ENCODE results near the gene TADA2B. TPM values are rescaled to one million over a fixed set of nuclear protein-coding genes. Genes with fewer than 3 reads are reported as not detected.

TADA2B gene
- total RNA-seq, 1 donor from 2014 or later = 37.3 TPM

DNA sequence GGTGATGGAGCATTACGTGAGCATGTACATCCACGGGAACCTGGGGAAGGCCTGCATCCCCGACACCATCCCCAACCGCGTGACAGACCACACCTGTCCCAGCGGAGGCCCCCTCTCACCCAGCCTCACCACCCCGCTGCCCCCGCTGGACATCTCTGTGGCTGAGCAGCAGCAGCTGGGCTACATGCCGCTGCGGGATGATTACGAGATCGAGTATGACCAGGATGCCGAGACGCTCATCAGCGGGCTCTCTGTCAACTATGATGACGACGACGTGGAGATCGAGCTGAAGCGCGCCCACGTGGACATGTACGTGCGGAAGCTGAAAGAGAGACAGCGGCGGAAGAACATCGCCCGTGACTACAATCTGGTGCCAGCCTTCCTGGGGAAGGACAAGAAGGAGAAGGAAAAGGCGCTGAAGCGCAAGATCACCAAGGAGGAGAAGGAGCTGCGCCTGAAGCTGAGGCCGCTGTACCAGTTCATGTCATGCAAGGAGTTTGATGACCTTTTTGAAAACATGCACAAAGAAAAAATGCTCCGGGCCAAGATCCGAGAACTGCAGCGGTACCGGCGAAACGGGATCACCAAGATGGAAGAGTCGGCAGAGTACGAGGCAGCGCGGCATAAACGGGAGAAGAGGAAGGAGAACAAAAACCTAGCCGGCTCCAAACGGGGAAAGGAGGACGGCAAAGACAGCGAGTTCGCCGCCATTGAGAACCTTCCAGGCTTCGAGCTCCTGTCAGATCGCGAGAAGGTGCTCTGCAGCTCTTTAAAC lies 11.1 kb downstream of the TADA2B start:
- no peak for DNase-seq (ENCODE audit: low spot score in 2 of 2)
- H3K27ac ChIP-seq = no peak overlapping the region
- H3K9me3 ChIP-seq = no peaks in the 10 kb centered on the region
- intact Hi-C loops (cut with DNase I) = no loop called here
- no peaks in the 10 kb centered on the region for H3K27me3 ChIP-seq
- H3K4me3 ChIP-seq = no peak overlapping the region
- H3K36me3 ChIP-seq = peaks cover 19 to 54% of the 10 kb centered on the region in 2 donors
- peaks cover 0 to 3% of the 10 kb centered on the region in 2 donors for H3K4me1 ChIP-seq
- TF ChIP-seq, protein P1, sequence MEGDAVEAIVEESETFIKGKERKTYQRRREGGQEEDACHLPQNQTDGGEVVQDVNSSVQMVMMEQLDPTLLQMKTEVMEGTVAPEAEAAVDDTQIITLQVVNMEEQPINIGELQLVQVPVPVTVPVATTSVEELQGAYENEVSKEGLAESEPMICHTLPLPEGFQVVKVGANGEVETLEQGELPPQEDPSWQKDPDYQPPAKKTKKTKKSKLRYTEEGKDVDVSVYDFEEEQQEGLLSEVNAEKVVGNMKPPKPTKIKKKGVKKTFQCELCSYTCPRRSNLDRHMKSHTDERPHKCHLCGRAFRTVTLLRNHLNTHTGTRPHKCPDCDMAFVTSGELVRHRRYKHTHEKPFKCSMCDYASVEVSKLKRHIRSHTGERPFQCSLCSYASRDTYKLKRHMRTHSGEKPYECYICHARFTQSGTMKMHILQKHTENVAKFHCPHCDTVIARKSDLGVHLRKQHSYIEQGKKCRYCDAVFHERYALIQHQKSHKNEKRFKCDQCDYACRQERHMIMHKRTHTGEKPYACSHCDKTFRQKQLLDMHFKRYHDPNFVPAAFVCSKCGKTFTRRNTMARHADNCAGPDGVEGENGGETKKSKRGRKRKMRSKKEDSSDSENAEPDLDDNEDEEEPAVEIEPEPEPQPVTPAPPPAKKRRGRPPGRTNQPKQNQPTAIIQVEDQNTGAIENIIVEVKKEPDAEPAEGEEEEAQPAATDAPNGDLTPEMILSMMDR (IDR thresholded peaks at IDR 0.05) = no peak

GRCh38 chr4:7055111-7055989 lies 12.2 kb downstream of the TADA2B start:
- no peaks in the 10 kb centered on the region for H3K9me3 ChIP-seq
- H3K27me3 ChIP-seq = no peaks in the 10 kb centered on the region
- H3K36me3 ChIP-seq = peaks cover 21 to 65% of the 10 kb centered on the region in 2 donors
- H3K27ac ChIP-seq = no peak overlapping the region
- intact Hi-C loops (cut with DNase I) = no loop called here
- H3K4me1 ChIP-seq = peaks cover 0 to 3% of the 10 kb centered on the region in 2 donors
- H3K4me3 ChIP-seq = no peak overlapping the region
- no peak for DNase-seq (ENCODE audit: low spot score in 2 of 2)
- TF ChIP-seq, protein P1 (IDR thresholded peaks at IDR 0.05) = no peak

DNA sequence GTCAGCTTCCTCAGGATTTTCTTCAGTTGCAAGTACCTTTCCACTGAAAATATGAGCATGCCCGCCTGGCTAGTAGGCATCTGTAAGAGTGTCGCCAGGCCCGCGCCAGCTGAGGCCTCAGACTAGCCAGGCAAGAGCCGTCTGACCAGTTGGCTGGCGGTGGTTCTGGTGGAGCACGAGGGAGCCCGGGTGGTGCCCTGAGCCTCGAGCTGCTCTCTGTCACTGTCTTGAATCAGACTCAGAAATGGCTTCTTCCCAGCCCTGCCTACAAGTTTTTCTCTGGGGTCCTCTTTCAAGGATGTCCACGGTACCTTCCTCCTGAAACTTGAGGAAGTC lies 12.8 kb downstream of the TADA2B start:
- H3K4me3 ChIP-seq = no peak overlapping the region
- peaks cover 0 to 3% of the 10 kb centered on the region in 2 donors for H3K4me1 ChIP-seq
- DNase-seq (ENCODE audit: low spot score in 2 of 2) = no peak
- no peaks in the 10 kb centered on the region for H3K27me3 ChIP-seq
- H3K9me3 ChIP-seq = no peaks in the 10 kb centered on the region
- H3K27ac ChIP-seq = no peak overlapping the region
- intact Hi-C loops (cut with DNase I) = no loop called here
- TF ChIP-seq, protein P1 (IDR thresholded peaks at IDR 0.05) = no peak
- H3K36me3 ChIP-seq = peaks cover 27 to 71% of the 10 kb centered on the region in 2 donors

DNA sequence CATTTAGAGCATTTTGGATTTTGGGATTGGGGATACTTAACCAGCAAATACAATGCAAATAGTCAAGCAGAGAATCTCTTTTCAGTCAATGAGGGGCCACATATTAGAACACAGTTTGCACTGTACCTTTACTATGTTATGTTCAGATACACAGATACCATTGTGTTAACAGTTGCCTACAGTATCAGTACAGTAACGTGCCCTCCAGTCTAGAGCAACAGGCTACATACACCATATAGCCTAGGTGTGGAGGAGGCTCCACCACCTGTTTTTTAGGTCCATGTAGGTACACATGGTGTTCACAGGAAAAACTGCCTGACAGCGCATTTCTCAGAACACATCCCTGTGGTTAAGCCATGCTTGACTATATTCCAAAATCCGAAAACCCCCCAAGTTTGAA lies 15.6 kb downstream of the TADA2B start:
- Histone ChIP-seq H3K27me3 (no peaks in the 10 kb centered on the region), H3K4me1 (no peaks in the 10 kb centered on the region), H3K36me3 (peaks cover 47 to 87% of the 10 kb centered on the region in 2 donors), H3K4me3 (no peak overlapping the region), H3K9me3 (no peaks in the 10 kb centered on the region), H3K27ac (no peak overlapping the region)
- intact Hi-C loops (cut with DNase I) = no loop called here
- TF ChIP-seq, protein P1 (IDR thresholded peaks at IDR 0.05) = no peak
- DNase-seq (ENCODE audit: low spot score in 2 of 2) = no peak

DNA sequence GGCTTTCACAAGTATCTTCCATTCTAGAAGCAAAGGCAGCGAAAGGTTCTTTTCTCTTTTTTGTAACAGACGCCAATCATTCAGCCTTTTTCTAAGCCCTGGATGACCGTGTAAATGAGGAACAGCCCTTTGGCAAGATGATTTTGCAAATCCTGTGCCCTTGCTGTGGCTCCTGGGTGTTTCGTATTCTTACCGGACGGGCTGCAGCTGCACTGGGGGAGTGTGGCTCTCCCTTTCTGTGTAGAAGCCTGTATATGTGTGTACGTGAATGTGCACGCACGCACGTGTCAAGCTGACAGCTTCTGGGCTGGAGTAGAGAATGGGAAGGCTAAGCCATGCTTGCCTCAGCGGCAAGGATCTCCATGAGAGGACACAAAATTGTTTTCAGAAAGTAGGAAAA lies 16.5 kb downstream of the TADA2B start:
- no peak overlapping the region for H3K4me3 ChIP-seq
- intact Hi-C loops (cut with DNase I) = no loop called here
- H3K9me3 ChIP-seq = no peaks in the 10 kb centered on the region
- no peak for DNase-seq (ENCODE audit: low spot score in 2 of 2)
- no peak overlapping the region for H3K27ac ChIP-seq
- peaks cover 42 to 82% of the 10 kb centered on the region in 2 donors for H3K36me3 ChIP-seq
- H3K4me1 ChIP-seq = no peaks in the 10 kb centered on the region
- H3K27me3 ChIP-seq = no peaks in the 10 kb centered on the region
- TF ChIP-seq, protein P1 (IDR thresholded peaks at IDR 0.05) = no peak
